ENCODE results near the gene ADD2.

ADD2 gene

DNA sequence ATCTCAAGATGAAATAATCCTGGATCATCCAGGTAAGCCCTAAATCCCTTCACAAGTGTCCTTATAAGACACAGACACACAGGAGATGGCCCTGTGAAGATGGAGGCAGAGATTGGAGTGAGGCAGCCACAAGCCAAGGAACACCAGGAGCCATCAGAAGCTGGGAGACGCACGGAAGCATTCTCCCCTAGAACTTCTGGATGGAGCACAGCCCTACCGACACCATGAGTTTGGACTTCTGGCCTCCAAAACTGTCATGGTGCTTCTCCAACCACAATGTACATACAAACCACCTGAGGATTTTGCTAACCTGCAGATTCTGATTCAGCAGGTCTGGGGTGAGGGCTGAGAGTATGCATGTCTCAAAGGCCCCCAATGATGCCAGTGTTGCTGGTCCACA is 42.5 kb downstream of the ADD2 start:
- TF ChIP-seq, protein P1, sequence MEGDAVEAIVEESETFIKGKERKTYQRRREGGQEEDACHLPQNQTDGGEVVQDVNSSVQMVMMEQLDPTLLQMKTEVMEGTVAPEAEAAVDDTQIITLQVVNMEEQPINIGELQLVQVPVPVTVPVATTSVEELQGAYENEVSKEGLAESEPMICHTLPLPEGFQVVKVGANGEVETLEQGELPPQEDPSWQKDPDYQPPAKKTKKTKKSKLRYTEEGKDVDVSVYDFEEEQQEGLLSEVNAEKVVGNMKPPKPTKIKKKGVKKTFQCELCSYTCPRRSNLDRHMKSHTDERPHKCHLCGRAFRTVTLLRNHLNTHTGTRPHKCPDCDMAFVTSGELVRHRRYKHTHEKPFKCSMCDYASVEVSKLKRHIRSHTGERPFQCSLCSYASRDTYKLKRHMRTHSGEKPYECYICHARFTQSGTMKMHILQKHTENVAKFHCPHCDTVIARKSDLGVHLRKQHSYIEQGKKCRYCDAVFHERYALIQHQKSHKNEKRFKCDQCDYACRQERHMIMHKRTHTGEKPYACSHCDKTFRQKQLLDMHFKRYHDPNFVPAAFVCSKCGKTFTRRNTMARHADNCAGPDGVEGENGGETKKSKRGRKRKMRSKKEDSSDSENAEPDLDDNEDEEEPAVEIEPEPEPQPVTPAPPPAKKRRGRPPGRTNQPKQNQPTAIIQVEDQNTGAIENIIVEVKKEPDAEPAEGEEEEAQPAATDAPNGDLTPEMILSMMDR (IDR thresholded peaks at IDR 0.05; ENCODE audit: insufficient read depth, low read depth, low read length, missing control alignments) = no peak
- no peak for DNase-seq (ENCODE audit: low read depth)
- no peak overlapping the region for H3K4me3 ChIP-seq (ENCODE audit: low read length)

DNA sequence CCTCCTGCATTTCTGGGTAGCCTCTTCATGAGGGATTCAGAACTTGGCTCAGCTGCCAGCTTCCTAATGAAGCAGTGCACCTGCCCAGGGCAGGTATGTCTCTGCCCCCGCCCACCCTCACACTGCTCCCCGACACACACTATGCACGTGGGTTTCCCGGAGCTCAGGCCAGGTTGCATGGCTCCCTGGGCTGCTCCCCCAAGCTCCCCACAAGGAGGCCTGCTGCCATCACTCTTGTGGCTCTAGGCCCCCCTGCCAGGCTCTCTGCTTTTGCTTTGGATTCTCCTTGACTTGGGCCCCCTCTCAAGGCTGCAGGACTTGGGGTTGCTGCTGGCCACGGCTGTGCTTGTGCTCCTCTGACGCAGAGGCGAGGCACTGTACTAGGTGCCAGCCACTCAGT is 43.6 kb downstream of the ADD2 start:
- TF ChIP-seq, protein P1 (IDR thresholded peaks at IDR 0.05; ENCODE audit: insufficient read depth, low read depth, low read length, missing control alignments) = no peak
- no peak overlapping the region for H3K4me3 ChIP-seq (ENCODE audit: low read length)

DNA sequence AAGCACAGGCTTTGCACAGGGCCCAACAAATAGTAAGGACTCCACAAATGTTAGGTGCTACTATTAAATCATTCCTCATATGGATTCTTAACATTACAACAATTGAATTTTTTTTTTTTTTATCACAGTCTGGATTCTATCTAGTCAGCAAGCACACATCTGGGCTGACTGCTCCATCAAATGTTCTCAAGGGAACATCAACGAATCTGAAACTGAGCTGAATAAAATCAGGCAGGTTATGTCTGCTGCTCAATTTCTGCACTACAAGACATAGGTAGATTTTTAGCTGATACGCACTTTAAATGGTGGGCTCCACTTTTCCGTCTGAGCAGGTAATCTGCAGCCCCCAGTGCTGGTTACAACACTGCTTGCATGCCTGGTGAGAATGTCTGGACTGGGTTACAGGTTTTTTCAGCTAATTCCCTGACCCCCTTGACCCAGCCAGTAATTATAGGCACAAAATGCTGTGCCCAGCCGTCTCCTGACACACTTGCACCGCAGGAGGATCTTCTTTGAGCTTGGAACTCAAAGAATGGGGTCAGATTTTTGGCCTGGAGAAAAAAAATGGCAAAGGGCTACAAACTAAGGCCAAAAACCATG is 44.6 kb downstream of the ADD2 start:
- H3K4me3 ChIP-seq (ENCODE audit: low read length) = no peak overlapping the region
- no peak for DNase-seq (ENCODE audit: low read depth)
- TF ChIP-seq, protein P1 (IDR thresholded peaks at IDR 0.05; ENCODE audit: insufficient read depth, low read depth, low read length, missing control alignments) = no peak

More for the DNA sequence above, 43.6 kb downstream of the ADD2 start:
- no peak for DNase-seq (ENCODE audit: low read depth)

DNA sequence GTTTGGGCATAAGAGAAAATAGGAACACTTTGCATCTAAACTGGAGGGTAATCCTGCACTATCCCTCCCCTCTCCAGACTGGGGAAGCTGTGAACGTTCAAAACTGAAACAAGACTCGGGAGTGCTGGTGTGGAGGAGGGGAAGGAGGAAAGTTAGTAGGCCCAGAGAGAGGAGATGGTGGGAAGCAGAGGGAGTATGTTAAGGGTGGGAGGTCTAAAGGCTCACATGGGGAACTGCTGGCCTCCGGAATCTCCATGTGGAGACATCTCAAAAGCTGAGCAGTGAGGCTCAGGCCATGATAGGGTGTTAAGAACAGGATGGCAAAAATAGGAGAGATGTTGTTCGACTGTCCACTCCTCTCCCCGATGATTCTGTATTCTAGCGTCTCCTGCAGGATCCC is 47.9 kb downstream of the ADD2 start:
- TF ChIP-seq, protein P1 (IDR thresholded peaks at IDR 0.05; ENCODE audit: insufficient read depth, low read depth, low read length, missing control alignments) = no peak
- no peak for DNase-seq (ENCODE audit: low read depth)
- H3K4me3 ChIP-seq (ENCODE audit: low read length) = no peak overlapping the region

DNA sequence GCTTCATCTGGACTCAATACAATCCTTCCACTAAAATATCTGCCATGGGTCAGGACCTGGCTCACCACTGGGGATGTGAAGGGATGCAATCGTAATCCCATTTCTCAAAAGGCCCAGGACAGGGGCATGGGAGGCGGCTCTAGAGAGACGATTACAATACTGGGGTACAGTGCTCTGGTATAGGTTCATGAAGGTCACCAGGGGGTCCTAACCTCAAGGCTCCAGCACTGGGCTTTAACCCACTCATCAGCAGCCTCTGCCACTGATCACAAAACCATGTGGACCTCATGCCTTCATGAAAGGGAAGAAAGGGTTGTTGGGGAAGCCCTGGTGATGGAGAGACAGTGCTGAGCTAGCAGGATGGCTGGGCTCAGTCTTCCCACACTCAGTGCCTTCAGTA is 48.8 kb downstream of the ADD2 start:
- H3K4me3 ChIP-seq (ENCODE audit: low read length) = no peak overlapping the region
- no peak for DNase-seq (ENCODE audit: low read depth)
- TF ChIP-seq, protein P1 (IDR thresholded peaks at IDR 0.05; ENCODE audit: insufficient read depth, low read depth, low read length, missing control alignments) = no peak

DNA sequence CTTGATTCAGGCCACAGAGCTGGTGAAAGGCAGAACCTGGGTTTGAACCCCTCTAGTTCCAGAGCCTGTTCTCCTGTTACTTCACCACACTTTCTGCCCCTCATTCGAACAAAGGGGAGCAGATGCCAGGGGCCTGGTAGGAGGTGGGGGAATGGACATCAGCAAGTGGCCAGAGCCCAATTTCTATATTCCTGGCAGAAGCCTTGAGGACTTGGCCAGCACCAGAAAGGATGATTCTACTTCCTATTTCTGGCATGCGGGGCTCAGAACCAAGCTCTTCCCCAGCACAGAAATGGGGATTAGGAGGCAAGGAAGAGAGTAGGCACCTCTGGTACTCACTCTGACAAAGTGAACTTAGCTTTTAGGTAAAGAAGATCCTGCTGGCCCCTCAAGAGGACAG is 49.3 kb downstream of the ADD2 start:
- TF ChIP-seq, protein P1 (IDR thresholded peaks at IDR 0.05; ENCODE audit: insufficient read depth, low read depth, low read length, missing control alignments) = no peak
- DNase-seq (ENCODE audit: low read depth) = no peak
- no peak overlapping the region for H3K4me3 ChIP-seq (ENCODE audit: low read length)

DNA sequence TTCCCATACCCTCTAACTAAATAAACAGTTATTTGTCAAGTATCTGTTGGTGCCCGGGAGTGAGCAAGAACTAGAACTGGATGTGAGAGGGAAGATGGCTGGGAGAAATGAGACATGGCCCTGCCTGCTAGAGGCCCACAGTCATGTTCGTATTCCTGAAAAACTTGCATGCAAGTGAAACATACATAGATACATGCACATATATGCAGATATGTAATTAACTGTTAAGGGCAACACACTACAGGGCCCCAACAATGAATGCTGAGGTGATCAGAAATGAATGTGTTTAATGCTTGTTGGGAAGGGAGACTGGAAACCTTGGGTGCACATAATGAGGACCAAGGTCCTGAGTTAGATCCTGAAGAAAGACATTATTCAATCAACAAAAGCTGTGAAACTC is 49.8 kb downstream of the ADD2 start:
- TF ChIP-seq, protein P1 (IDR thresholded peaks at IDR 0.05; ENCODE audit: insufficient read depth, low read depth, low read length, missing control alignments) = no peak
- DNase-seq (ENCODE audit: low read depth) = no peak
- H3K4me3 ChIP-seq (ENCODE audit: low read length) = no peak overlapping the region

Measured in epithelial cell of esophagus (primary cell).